Measurements from ENCODE around the gene HDAC4. TPM values are rescaled to one million over a fixed set of nuclear protein-coding genes. Genes with fewer than 3 reads are reported as not detected.

The HDAC4 gene
- polyA plus RNA-seq, 10 donors = 10.2 to 15.4 (median 11.9) TPM

- no peak for DNase-seq
Observed at GRCh38 chr2:239268549-239268948, 132.3 kb downstream of the HDAC4 start.

GRCh38 chr2:239268082-239268481 is 132.7 kb downstream of the HDAC4 start:
- no peak for DNase-seq

- peak in 2 of 3 donors; percentile 66 to 71 for DNase-seq
Observed at GRCh38 chr2:239267288-239267951, 133.4 kb downstream of the HDAC4 start.

- DNase-seq = no peak
Observed at GRCh38 chr2:239266779-239267287, 134.0 kb downstream of the HDAC4 start.

- no peak for DNase-seq
Observed at GRCh38 chr2:239266434-239266766, 134.4 kb downstream of the HDAC4 start.

GRCh38 chr2:239265681-239266433 is 135.0 kb downstream of the HDAC4 start:
- no peak for DNase-seq

- DNase-seq = peak in 2 of 3 donors; percentile 70 to 73
Observed at GRCh38 chr2:239264838-239265651, 135.8 kb downstream of the HDAC4 start.

- DNase-seq = peak in 2 of 3 donors; percentile 75 to 80
Observed at GRCh38 chr2:239264492-239264837, 136.4 kb downstream of the HDAC4 start.

- peak in 1 of 3 donors; percentile 48 for DNase-seq
Observed at GRCh38 chr2:239263669-239264491, 136.9 kb downstream of the HDAC4 start.

- DNase-seq = no peak
Observed at GRCh38 chr2:239263231-239263630, 137.6 kb downstream of the HDAC4 start.

- DNase-seq = no peak
Observed at GRCh38 chr2:239262484-239263230, 138.2 kb downstream of the HDAC4 start.

GRCh38 chr2:239261796-239262483 is 138.9 kb downstream of the HDAC4 start:
- DNase-seq = no peak

- no peak for DNase-seq
Observed at GRCh38 chr2:239261356-239261755, 139.5 kb downstream of the HDAC4 start.

- DNase-seq = no peak
Observed at GRCh38 chr2:239260546-239261327, 140.1 kb downstream of the HDAC4 start.

- no peak for DNase-seq
Observed at GRCh38 chr2:239259603-239260298, 141.1 kb downstream of the HDAC4 start.

GRCh38 chr2:239259173-239259572 is 141.6 kb downstream of the HDAC4 start:
- DNase-seq = no peak

GRCh38 chr2:239258248-239258647 is 142.6 kb downstream of the HDAC4 start:
- DNase-seq = no peak

GRCh38 chr2:239257511-239257937 is 143.3 kb downstream of the HDAC4 start:
- peak in 1 of 3 donors; percentile 72 for DNase-seq

GRCh38 chr2:239256350-239256743 is 144.5 kb downstream of the HDAC4 start:
- DNase-seq = no peak
